NCI-H774 (cell line): ENCODE measurements around the gene DSN1.

Experiments
- DNase-seq: peaks from one replicate; lab custom pipeline; 2025; lab: John Stamatoyannopoulos, UW

The DSN1 gene

DNA sequence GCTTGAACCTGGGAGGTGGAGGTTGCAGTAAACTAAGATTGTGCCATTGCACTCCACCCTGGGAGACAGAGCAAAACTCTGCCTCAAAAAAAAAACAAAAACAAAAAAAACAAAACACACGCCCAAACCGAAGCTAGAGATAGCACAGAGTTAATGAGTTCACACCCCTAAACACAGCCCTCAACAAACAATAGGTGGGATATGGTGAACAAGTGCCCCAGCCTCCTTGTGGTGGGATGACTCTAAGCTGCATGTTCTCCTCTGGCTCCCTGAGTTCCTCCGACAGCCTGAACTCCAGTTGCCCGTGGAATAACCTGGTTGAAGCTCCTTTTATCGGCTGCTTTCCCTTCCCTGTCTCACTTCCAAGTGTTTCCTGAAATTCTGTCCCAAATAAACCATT lies 22.1 kb upstream of the DSN1 start:
- no peak for DNase-seq

DNA sequence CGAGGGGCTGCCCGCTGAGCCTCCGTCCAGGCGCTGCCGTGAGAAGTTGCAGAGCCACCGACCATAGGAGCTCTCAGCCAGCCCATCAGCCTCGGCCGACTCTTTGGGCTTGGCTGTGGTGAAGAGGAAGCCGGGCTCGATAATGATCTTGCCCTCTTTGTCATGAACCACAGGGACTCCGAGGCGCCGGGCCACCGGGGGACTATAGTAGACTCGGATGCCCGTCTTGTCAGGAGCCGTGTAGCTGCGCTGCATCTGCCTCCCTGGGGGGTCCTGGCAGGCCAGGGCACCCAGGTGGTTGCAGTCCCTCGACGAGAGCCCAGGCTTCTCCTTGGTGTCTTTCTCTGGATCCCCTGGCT lies 20.5 kb upstream of the DSN1 start:
- DNase-seq, result no peak

DNA sequence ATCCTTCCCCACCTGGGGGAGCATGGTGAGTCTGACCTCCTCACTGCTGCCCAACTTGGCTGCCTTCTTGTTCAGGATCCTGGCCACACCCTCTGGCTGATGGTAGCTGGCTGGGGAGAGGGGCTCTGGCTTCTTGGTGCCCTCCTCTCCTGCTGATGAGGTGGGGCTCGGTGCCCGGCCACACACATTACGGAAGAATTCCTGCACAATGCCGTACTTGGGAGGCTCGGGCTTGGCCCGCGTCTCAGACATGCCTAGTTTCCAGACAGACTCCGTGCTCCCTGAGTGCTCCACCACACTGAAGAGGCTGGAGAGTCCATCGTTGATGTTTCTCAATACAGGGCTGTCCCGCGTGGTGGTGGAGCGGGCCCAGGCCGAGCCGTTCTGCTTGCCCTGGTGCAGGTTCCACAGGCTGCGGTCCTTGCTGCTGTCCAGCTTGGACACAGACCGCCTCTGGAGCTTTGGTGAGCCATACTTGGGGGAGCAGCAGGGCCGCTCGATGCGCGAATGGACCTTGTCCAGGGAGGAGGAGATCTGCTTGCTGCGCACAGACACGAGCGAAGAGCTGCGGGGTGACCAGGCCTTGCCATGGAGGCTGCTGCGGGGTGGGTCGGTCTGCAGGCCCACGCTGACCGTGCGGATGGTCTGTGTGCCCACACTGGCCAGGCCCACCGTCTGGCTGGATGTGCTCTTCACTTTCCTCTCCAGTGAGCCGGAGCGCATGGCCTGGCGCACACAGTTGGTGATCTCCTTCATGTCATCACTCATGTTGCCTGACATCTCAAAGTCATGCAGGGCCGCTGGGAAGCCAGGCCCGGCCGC lies 19.9 kb upstream of the DSN1 start:
- DNase-seq, result no peak

DNA sequence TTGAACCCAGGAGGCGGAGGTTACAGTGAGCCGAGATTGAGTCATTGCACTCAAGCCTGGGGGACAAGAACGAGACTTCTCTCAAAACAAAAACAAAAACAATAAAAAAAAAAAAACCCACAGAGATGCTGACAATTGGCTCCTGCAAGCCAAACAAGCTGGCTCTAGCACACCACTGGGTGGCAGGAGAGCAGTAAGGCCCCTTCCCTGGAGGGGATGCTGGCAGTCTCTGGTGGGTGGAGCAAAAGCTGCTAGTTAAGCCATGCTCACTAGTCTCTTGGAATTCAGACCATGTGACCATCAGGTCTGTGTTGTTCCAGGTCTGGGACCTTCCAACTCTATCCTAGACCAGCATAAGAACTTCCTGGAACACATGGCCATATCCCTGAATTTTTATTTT lies 18.9 kb upstream of the DSN1 start:
- DNase-seq, result no peak

DNA sequence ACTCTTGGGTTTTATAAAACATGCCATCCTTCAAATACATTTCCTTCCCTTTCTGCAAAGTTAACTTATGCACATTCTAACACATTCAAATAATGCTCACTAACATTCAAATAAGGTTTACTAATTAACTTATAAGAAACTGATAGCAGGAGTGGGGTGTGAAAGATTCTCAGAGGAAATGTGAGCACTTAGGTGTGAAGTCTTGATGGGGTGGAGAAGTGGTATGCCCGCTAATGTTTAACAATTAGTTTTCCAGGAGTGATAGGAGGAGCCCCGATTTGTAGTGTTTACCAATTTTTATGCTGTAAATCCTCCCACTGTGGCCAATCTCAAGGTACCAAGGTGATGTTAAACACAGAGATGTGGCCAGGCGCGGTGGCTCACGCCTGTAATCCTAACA lies 18.3 kb upstream of the DSN1 start:
- no peak for DNase-seq

DNA sequence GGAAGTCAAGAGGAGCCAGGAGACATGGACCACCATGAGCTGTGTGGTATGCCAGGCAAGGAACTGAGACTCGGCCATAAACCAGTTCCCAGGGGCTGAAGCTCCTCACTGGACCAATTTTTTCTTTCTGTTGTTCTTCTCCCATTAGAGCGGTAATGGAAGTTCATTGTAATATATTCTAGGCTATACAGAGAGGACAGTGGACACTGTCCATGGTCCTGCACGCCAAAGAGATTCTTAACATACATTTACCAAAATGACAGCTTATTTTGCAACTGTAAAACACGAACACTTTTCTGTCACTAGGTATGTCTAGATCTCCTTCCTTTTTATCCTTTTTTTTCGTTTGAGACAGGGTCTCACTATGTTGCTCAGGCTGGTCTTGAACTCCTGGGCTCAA lies 13.1 kb upstream of the DSN1 start:
- DNase-seq, result no peak

DNA sequence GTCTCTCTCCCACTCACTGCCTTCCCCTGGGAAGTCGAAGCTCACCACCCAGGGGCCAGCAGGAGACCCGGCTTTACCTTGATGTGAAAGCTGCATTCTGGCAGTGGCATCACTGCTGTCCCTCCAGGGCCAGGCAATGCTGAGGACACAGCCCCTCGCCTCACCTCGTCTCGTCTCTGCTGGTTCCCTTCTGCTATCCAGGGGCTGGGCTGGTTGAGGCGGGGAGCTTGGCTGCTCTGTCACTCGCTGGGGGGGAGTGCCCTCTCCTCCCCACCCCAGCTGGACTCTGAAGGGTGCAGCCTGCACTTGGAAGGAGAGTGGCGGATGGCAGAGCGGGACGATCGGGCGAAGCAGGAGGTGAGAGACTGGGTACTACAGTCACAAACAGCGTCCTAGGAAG lies 12.7 kb upstream of the DSN1 start:
- DNase-seq, result no peak

DNA sequence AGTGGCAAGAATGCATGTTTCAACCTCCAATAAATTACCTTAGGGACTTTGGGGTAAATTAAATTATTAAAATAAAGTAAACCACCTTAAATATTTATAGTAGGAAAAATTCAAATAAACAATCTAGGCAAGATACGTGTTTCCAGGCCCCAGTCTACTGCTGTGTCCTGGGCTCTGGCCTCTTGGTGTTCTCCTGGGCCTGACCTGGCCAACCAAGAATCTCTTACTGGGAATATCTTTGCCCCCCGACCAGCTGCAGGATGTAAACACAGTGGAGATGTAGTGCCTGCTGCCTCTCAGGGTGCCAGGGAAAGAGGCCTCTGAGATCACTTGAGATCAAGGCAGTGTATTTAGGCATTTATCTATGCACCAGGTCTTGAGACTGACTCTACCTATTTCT lies 11.7 kb upstream of the DSN1 start:
- no peak for DNase-seq

DNA sequence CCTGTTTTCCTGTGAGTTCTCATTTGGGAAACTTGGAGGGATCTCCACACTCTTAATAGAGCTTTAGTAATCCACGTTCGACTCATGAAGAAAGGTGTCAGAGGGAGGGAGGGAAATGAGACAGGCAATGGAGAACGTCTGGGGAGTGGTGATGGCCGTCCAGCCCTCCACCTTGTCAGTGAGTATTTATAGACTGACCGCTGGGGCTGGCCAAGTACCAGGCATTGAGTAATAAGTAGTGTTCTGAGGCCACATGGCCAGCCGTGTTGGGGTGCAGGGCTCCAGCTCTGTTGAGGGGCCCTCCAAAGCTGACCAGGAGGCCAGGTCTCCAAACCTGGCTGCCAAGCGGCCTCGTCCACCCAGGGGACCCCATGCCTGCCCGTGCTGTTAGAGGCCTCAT lies 11.3 kb upstream of the DSN1 start:
- no peak for DNase-seq

DNA sequence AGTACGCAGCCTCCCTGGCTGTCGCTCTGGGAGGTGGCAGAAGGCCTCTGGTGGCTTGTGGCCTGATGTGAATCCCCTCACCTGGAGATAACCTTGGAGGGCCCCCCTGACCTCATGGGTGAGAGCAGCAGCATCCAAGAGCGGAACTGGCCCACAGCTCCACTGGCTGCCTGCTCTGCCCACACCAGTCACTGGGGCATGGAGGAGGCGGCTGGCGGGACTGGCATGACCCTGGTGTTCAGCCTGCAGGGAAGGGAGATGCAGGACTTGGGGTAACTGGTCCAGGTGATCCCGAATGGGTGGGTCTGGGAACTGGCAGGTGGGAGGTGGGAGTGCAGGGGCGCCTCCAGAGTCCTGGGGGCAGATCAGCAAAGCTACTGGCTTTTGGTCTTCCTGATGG lies 10.6 kb upstream of the DSN1 start:
- no peak for DNase-seq

DNA sequence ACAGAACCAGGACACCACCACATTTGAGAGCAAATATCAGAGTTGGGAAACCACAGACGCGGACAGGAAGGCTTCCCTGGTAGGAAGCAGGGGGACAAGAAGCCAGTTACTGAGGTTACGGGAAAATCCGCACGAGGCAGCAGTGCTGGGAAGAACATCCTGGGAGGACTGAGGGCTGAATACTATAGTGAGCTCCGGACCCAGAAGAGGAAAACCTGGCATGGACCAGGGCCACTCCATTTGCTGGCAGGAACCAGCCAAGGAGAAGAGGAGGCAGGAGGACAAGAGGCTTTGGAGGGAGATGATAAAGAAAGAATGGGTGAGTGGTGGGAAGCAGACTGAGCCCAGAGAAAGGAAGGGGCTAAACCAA lies 6.1 kb upstream of the DSN1 start:
- no peak for DNase-seq

DNA sequence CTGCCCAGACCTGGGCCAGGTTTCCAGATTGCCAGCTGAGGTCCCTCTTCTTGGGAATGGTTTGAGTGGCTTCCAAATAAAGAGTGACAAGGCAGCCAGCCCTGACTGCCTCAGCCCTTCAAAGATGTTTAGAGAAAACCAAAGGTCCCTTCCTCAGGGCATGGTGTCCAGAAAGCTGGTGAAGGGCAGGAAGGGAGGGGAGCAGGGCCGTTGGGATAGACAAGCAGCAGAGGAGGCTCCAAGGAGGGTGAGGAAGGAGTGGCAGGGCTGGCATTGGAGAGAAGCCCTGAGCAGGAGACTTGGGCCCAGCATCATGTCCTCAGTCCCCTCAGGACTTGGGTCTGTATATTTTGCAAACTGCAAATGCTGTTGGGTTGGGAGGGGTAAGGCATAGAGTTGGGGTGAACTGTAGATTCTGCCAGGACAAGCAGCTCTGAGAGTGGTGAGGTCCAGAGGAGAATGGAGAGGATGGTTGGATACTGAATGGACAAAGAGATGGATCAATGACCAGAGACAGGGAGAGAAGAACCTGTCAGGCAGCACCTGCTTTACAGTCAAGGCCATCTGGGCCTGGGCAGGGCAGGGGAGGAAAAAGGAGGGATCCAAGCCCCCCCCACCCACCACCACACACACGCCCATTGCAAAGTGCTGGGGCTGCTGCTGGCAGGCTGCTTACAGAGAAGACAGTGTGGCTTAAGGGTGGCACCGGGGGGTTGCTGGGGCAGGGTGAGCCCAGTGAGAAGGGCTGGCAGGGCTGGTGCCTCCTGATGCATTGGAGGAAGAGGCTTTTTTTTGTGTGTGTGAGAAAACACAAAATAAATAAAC lies 5.5 kb upstream of the DSN1 start:
- DNase-seq, result no peak

DNA sequence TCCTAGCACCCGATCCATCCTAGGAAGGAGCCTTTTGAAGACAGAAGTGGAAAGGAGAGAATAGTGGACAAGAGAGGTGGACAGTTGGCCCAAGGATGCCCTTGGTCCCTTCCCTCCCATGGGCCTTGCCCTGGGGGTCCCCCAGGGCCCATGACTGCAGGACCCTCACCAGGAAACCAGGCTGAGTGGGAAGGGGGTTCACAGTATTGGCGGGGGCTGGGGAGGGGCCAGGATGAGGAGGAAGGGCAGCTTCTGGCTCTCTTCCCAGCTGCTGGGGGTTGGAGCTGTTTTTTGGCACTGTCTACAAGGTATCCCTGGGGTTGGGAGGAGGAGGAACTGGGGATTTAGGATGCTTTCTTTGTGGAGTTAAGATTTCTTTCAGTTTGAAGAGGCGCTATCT lies 4.0 kb upstream of the DSN1 start:
- DNase-seq, result no peak

DNA sequence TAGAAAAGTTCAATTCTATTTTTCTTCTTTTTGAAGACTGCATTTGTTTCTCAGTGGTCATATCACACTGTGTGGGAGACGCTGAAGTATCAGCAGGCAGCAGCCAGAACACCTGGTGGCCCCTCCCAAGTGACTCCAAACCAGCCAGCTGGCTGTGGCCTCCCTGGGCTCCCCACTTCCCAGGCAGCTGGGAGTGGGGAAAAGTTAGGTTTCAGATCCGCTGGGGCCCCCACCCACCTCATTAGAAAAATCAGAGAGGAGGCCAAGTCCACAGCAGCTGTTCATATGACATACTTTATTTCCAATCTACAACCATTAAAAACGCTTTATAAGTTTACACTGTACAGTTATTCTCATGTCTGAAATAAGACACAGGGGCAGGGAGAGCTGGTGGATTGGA lies 3.6 kb upstream of the DSN1 start:
- DNase-seq, result no peak

DNA sequence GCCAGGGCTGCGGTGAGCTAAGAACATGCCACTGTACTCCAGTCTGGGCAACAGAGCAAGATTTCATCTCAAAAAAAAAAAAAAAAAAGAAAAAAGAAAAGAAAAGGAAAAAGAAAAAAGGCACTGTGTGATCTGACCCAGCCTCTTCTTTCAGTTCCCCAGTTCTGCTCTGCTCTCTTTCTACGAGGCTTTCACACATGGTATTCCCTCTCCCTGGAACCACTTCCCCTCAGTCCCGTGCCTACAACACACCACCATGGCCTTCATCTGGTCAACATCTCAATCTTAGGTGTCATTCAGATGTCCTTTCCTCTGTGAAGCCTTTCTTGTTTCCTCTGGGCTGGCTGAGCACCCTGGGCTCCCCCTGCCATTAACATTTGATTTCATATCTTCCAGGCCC lies 2.3 kb upstream of the DSN1 start:
- DNase-seq, result no peak

DNA sequence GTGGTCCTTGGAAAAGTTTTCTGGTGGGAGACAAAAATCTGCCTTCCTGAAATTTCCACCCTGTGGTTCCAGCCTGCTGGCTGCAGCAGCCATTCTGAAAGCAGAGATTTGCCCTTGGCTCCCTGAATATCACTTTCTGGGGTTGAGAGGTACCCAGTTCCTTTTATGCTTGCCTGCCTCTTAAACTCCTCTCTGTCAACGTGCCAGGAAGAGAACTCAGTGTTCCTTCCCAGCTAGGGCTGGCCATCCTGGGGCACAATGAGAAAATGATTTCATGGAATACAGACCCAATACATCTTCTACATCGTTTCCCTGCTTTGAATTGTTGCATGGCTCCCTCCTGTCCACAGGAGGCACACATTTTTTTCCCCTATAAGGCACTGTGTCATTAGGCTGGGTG lies 1.6 kb upstream of the DSN1 start:
- no peak for DNase-seq

DNA sequence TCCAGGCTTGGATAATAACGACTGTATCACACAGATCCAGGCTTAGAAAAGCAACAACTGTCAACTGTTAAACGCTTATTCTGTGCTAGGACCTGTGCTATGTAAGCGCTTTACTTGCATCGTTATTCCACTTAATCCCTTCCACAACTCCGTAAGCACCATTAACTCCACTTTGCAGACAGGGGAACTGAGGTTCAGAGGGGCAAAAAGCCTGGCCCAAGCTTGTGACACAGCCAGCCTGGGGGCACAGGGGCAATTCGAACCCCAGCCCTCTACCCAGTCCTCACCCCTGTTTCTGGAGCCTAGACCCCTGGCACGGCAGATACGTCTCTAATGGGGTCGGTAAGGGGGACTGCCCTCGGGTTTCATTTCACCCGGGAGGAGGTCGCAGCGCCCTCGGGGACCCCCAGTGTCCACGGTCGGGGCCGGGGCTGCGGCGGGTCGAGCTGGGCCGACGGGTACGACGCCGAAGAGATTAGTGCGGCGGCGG lies 411 bp downstream of the DSN1 start:
- no peak for DNase-seq

DNA sequence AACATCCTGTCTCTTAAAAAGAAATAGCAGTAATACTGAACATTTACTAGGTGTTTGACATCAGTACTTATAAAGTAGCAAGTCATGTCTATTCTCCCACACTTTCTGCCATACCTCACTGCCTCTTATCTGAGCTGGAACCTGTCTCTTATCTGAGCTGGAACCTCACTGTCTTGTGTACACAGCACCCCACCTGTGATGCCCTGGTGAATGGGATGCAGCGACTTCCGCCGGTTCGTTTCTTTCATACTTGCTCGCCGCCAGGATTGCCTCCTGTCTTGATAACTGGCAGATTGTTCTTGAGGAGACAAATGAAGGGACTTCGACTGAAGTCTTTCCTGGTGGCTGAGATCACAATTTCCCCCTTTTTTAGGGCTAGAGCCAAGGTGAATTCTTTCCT lies 2.9 kb downstream of the DSN1 start:
- DNase-seq, result no peak

DNA sequence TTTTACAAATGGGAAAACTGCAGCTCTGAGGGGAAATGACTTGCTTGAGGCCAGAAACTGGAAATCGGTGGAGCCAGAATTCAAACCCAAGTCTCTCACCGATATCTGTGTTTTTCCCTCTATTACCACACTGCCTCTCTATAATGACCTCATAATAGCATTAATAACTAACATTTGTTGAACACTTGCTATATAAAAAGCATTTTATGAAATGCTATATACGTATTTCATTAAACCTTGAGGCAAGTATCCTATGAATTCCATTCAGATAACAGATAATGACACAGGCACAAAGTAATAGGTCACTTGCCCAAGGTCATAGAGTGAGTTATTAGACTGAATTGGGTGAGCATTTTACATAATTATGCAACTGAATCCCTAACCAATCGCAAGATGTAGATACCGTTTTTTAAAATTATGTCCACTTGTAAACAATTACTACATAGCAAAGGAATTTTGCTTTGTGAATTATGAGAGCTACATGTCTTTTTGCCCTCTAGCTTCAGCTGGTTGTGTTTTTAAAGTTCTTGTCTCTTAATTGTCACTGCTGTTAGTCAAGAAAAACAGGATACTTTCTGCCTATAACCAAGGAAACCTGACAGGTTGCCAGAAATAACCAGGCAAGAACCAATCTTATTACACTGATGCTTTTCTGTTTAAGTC lies 4.7 kb downstream of the DSN1 start:
- no peak for DNase-seq

DNA sequence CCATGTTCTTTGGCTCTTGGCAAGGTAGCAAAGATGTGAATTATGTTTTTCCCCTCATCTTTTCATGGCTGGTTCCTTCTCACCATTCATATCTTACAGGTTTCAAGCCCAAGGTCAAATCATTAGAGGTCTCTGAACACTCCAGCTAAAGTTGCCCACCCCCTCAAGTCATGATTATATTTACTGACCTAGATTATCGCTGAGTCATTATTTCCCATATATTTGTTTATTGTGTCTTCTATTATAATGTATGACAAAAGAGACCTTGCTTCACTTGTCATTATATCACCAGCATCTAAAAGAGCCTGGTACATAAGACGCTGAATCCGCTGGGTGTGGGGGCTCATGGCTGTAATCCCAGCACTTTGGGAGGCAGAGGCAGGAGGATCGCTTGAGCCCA lies 12.4 kb downstream of the DSN1 start:
- no peak for DNase-seq

DNA sequence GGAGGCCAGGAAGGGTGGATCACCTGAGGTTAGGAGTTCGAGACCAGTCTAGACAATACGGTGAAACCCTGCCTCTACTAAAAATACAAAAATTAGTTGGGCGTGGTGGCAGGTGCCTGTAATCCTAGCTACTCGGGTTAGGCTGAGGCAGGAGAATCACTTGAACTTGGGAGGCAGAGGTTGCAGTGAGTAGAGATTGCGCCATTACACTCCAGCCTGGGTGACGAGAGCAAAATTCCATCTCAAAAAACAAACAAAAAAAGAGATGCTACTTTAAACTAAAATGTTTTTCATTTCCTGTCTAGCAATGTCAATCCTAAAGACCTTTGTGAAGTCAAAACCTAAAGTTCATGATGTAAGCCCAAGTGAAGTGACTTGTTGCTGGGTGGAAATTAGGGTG lies 12.9 kb downstream of the DSN1 start:
- no peak for DNase-seq

DNA sequence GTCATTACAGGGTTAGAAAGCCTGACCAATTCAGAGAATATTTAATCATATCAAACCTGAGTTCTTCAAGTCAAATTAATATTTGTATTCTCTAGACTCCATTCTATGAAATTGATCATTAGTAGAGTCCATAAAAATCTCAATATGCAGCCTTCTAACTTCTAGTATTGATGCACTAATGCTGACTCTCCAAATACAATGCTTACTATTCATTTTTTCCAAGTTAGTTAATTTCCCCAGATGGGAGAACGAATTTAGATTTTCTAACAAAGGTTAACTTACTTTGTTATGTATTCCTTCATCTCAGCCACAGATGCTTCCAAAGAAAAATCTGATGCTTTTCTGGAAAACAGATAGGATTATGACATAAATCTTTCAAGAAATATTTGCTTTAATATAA lies 15.3 kb downstream of the DSN1 start:
- no peak for DNase-seq

DNA sequence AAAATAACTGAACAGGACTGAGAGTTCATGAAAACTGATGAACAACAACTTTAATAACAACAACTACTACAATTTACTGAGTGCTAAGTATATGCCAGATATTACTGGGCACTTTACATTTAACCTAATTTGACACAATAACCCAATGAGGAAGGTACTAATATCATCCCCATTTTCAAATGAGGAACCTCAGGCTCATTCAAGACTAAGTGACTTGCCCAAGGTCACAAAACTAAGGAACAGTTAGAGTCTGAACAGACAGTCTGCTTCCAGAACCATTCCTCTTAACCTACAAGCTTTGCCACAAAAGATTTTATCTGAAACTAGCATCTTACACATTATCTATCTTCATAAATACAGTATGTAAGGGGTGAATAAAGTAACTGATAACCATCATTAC lies 17.1 kb downstream of the DSN1 start:
- no peak for DNase-seq
